A549 (cell line): ENCODE measurements around the gene ANK2.

Experiments
- CTCF ChIP-seq: fragments of >200 bp; sonication (Bioruptor Twin); formaldehyde crosslinking; IDR thresholded peaks from 3 replicates; pipeline ENCODE4 v1.5.1; 2016
- HDAC2 ChIP-seq: fragments of 200-600 bp; sonication (generic); IDR thresholded peaks from 2 replicates; pipeline ENCODE4 v1.6.1; 2016
- MYC ChIP-seq: IDR thresholded peaks from 2 replicates; pipeline ENCODE4 v1.6.1; 2012; ENCODE audit warnings: mild to moderate bottlenecking, inconsistent platforms, low read length, improper control_type of control experiment, borderline replicate concordance

DNA sequence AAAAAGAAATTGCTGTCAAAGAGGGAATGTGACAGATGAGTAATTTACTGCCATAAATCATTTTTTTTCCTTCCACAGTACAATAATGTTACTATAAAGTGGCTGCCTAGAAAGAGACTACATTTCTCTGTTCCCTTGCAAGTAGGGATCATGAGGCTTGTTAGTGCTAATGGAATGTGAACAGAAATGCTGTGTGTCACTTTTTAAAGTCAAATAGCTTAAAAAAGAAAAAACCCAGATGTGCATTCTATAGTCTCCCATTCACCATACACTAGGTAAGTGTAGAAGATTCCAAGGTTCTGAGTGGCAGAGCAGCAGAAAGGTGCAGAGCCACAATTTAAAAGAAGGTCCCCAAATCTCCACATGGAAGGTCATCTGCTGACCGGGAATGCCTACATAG, 383.7 kb downstream of the ANK2 start:
- no peak for TF ChIP-seq MYC
- TF ChIP-seq CTCF, result no peak
- TF ChIP-seq HDAC2, result no peak
